ENCODE results near the gene CIART.
"Not testable (repeated sequence)": the region's sequence is repeated elsewhere in the genome, so short reads cannot be mapped to it uniquely, and the experiment has no call there.

CIART gene

GRCh38 chr1:150309758-150310508, 27.6 kb downstream of the CIART start:
- TF ChIP-seq TOX (CRISPR knock-in tag; IDR thresholded peaks at IDR 0.05; ENCODE audit: borderline replicate concordance) (no peak; the same call in 1 of the 2 replicates), BACH2 (CRISPR knock-in tag; IDR thresholded peaks at IDR 0.05; ENCODE audit: borderline replicate concordance) (no peak), CSDC2 (CRISPR knock-in tag; IDR thresholded peaks at IDR 0.05) (no peak), ESRRG (CRISPR knock-in tag; IDR thresholded peaks at IDR 0.05) (no peak), ISL1 (CRISPR knock-in tag; IDR thresholded peaks at IDR 0.05) (no peak), SNAI2 (CRISPR knock-in tag; IDR thresholded peaks at IDR 0.05) (no peak), ZNF8 (CRISPR knock-in tag; IDR thresholded peaks at IDR 0.05) (no peak), ZNF70 (CRISPR knock-in tag; IDR thresholded peaks at IDR 0.05) (no peak), ARNTL (CRISPR knock-in tag; IDR thresholded peaks at IDR 0.05; ENCODE audit: borderline replicate concordance, low read depth) (no peak), PATZ1 (CRISPR knock-in tag; IDR thresholded peaks at IDR 0.05; ENCODE audit: borderline replicate concordance) (no peak), ZFP3 (CRISPR knock-in tag; IDR thresholded peaks at IDR 0.05) (no peak), CREB5 (CRISPR knock-in tag; IDR thresholded peaks at IDR 0.05; ENCODE audit: low read depth) (no peak), OSR1 (CRISPR knock-in tag; IDR thresholded peaks at IDR 0.05) (no peak), ZNF565 (CRISPR knock-in tag; conservative IDR thresholded peaks at IDR 0.05; ENCODE audit: low read depth) (no peak), TCF4 (CRISPR knock-in tag; IDR thresholded peaks at IDR 0.05; ENCODE audit: borderline replicate concordance) (no peak), TSHZ2 (CRISPR knock-in tag; IDR thresholded peaks at IDR 0.05) (no peak), ZC3H10 (CRISPR knock-in tag; IDR thresholded peaks at IDR 0.05) (no peak), GLIS3 (CRISPR knock-in tag; IDR thresholded peaks at IDR 0.05) (no peak)
- no peak; the same call in 2 of the 3 replicates for ATAC-seq

- no peak for ATAC-seq
- TF ChIP-seq POU6F1 (CRISPR knock-in tag; IDR thresholded peaks at IDR 0.05; ENCODE audit: borderline replicate concordance, low read depth) (no peak), ISL1 (CRISPR knock-in tag; IDR thresholded peaks at IDR 0.05) (no peak), PATZ1 (CRISPR knock-in tag; IDR thresholded peaks at IDR 0.05; ENCODE audit: borderline replicate concordance) (no peak), CREB5 (CRISPR knock-in tag; IDR thresholded peaks at IDR 0.05; ENCODE audit: low read depth) (no peak), SNAI2 (CRISPR knock-in tag; IDR thresholded peaks at IDR 0.05) (no peak), ZNF8 (CRISPR knock-in tag; IDR thresholded peaks at IDR 0.05) (no peak)
Observed at GRCh38 chr1:150311762-150312161, 29.4 kb downstream of the CIART start.

- ATAC-seq: not testable (repeated sequence)
Observed at GRCh38 chr1:150314691-150315090, 32.3 kb downstream of the CIART start.
